ENCODE results near the gene PRKCZ. TPM values are rescaled to one million over a fixed set of nuclear protein-coding genes. Genes with fewer than 3 reads are reported as not detected.
A peak's percentile ranks its signal among the peaks of the same experiment; 100 is the strongest.

PRKCZ gene
- total RNA-seq, 1 donor from 2014 or later = 35.2 TPM

DNA sequence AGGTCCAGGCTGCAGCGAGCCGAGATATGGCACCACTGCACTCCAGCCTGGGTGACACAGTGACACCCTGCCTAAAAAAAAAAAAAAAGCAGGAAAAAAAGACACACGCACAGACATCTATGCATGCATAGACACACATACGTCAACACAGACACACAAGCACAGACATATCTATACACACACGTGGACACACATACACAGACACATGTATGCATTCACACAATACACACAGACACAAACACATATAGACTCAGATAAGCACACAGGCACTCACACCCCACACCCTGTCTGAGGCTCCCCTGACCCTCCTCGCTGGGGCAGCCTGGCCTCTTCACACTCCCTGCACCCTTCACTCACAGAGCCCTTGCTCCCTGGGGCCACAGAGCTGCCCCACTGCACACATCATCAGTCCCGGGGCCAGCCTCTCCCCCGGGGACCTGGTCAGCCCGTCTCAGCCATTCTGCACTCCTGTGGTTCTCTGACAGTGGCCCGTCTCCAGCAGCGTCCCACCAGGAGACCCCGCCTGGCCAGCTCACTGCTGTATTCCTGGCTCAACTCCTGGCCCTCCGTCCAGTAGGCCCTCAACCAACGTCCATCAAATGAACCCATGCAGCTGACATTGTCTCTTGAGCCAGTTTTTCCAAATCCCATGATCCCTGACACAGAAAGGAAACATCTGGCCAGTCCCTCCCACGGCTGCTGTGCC lies 4.6 kb upstream of the PRKCZ start:
- peak; percentile 69 for DNase-seq (ENCODE audit: low spot score)

GRCh38 chr1:2046174-2046917 lies 3.9 kb upstream of the PRKCZ start:
- DNase-seq (ENCODE audit: low spot score) = peak; percentile 21

- no peak for DNase-seq (ENCODE audit: low spot score)
These were observed 3.1 kb upstream of the PRKCZ start for GRCh38 chr1:2046953-2047748.

- DNase-seq (ENCODE audit: low spot score) = no peak
These were observed 2.2 kb upstream of the PRKCZ start for GRCh38 chr1:2047749-2048729.

GRCh38 chr1:2049225-2049717 lies 940 bp upstream of the PRKCZ start:
- no peak for DNase-seq (ENCODE audit: low spot score)

GRCh38 chr1:2050461-2050792 lies 216 bp downstream of the PRKCZ start:
- DNase-seq (ENCODE audit: low spot score) = no peak

DNA sequence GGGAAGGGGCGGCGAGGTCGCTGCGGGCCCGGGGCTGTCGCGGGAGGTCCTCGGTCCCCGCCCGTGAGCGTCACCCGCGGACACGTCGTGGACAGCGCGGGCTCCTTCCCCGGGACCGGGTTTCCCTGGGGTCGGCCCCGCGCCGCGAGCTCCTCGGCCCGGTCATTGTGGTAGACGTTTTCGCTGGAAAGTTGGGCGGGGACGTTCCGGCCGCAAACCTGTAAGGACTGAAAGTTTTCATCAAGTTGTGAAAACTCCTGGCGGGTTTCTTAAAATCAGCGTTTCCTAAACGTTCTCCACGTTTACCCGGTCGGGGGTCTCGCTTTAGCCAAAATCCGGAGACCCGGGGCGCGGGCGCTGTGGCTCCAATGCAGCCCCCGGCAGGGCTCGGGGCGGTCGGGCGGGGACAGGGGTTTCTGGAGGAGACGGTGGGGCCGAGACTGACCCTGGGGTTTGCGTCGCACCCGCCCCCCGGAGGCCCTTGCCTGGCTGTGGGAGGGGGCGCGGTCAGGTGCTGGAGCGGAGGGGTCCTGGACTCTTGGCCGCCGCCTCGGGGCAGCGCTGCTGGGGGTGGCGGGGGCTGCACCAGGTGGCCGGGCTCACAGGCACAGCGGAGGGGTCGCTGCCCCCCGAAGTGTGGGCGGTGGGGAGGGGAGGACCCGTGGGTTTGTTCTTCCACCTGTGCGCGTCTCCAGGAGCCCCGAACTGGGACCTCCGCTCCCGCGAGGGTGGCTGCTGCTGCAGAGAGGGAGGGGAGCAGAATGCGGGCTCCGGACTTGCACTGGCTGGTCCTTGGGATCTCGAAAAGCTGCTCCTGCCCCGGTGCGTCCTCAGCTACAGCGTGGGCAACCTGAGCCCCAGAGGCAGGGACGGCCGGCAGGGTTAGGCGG lies 827 bp downstream of the PRKCZ start:
- DNase-seq (ENCODE audit: low spot score) = no peak

DNA sequence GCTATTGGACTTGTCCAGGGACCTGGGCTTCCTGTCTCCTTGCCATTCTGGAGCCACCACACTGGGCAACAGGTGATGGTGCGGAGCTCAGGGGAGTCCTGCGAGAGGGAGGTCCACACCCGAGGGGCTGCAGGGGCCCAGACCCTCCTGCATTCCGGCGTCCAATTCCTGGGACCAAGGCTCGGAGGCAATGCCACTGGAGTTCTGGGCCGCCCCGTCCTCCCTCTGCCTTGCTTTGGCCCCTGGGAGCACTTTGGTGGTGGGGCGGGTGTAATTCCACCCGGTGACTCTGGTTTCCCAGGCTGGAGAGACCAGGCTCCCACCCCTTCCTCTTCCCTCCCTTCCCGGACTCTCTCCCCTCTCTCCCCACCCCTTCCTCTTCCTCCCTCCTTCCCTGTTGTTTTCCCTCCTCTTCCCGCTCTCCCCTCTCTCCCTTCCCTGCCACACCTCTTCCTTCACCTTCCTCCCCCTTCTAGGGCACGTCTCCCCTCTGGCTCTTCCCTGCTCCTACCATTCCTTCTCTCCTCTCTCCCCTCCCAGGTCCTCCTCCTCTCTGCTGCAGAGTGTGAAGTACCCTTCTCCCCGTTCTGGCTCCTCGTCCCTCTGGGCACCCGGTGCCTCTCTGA lies 2.0 kb downstream of the PRKCZ start:
- DNase-seq (ENCODE audit: low spot score) = no peak

DNA sequence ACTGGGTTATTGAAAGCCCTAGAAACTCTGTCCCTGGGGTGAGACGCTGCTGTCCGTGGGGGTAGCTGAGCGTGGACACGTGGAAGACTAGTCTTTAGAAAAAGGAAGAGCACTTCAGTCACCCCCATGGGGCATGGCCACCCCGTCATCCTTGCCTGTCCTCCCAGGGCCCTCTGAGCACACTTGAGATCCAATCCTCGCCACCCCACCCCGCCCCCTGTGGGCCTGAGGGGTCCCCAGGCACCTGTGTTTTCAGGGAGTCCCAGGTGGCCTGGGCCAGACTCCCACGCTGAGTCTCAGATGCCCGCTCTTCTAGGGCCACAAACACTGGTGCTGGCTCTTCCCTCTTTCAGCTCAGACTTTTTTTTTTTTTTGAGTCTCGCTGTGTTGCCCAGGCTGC lies 2.5 kb downstream of the PRKCZ start:
- no peak for DNase-seq (ENCODE audit: low spot score)

- DNase-seq (ENCODE audit: low spot score) = no peak
These were observed 3.0 kb downstream of the PRKCZ start for GRCh38 chr1:2053217-2053616.

DNA sequence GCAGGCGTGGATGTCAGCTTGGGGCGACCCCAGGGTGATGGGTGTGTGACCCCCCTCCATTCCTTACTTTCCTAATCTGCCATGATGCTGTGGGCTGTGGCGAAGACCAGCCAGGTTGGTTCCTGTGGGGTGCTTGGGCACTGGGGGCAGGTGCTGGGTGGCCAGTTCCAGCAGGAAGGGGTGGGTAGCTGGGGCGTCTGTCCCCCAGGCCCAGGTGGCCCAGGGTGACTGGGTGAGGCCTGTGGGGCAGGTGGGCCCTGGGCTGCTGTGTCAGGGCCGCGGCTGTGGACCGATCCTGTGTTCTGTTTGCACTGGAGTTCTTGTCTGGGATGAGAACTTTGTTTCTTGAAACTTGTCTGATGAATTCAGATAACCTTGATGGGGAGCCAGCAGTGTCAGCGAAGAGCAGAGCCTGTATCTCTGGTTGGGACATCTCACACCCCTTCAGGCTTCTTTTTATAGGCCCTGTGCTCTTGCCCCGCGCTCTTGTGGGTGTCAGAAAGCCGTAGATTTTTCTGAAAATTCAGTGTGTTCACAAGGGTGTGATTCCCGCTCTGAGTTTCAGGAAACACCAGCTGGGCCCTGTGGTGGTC lies 3.7 kb downstream of the PRKCZ start:
- no peak for DNase-seq (ENCODE audit: low spot score)

DNA sequence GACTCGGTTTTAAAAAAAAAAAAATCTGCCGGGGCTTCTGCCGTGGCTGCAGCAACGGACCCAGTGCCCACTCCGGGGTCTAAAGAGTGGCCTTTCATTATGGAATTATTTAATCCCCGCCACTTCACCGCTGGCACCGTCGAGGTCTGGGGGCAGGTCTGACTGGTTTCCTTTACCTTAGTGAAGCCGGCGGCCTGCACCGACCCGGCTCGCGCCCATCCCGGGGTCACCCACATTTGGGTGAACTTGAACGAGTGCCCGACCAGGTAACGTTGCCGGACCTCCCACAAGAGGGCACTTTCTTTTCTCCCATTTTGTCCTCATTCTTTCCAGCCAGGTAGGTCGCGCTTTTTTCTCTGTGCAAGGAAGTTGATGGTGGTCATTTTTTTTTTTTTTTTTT lies 4.3 kb downstream of the PRKCZ start:
- no peak for DNase-seq (ENCODE audit: low spot score)

DNA sequence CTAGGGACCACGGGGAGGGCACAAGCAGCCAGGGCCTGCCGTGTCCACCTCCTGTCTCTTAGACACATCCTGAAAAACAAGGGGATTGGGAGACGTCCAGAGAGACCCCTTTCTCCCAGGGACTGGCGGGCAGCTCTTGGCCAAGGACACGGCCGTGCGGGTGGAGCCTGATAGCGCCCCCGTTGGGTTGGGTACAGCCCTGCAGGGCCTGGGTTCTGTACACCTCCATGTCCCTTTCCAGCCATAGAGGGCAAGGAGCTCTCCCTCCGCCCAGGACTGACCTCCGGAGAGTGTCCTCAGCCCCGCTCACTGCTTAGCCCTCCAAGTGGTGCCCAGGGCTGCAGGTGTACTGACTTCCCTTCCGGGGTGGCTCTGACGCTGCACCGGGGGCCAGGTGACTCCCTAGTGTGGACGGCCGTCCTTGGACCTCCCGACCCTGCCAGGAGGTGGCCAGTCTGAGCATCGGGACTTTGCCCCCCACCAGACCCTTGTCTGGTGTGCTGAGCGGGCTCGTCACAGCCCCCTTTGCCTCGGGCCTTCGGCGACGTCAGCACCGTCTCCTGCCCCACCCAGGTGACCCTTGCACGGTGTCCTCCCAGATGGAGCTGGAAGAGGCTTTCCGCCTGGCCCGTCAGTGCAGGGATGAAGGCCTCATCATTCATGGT lies 5.8 kb downstream of the PRKCZ start:
- DNase-seq (ENCODE audit: low spot score) = no peak

DNA sequence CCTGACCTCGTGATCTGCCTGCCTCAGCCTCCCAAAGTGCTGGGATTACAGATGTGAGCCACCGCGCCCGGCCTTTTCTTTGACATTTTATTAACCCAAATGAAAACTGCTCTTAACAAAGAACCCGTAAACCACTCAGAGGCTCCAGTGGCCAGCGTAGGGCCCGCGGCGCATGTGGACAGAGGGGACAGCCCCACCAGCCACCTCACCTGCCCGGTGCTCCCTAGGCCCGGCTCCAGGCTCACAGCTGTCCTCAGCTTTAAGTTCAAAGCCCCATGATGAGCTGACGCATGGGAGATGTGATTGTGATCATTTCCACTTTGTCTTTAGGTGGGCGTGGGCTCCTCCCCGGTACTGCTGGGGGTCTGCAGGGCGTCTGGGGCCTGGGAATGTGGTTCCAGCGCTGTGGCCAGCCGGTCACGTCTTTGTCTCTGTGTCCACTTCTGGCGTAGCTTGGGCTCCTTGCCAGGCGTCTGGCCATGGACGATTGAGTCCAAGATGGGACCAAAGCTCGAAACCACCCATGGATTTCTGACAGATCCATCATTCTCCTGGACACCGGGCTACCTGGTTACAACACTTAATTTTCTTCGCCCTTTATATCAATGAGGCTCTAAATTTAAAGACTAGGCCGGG lies 6.9 kb downstream of the PRKCZ start:
- no peak for DNase-seq (ENCODE audit: low spot score)

DNA sequence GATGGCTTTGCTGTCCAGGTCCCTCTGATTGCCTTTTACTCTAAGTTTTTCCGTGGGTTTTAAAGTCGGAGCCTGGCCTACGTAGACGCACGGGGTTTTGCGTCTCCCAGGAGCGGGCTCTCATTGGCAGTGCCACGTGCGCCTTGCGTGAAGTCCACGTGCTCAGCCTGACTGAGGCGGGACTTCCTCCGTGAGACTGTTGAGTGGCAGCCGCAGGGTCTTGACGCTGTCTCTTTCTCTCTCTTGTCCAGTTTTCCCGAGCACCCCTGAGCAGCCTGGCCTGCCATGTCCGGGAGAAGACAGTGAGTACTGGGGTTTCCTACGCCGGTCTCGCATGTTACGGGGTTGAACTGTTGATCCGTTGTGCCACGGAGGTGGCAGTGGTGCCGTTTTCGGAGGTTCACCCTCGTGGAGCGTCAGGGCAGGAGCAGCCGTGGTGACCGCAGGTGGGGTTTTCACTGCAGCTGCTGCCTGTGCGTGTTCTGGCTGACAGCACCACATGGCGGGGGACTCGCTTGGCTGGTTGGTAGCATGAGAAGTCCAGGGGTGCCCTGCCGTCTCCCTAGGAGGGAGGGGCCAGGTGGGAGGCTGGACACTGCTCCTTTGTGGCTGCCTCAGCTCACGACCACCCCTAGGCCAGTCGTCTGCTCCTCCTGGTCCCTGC lies 9.2 kb downstream of the PRKCZ start:
- DNase-seq (ENCODE audit: low spot score) = no peak

- no peak for DNase-seq (ENCODE audit: low spot score)
These were observed 9.9 kb downstream of the PRKCZ start for GRCh38 chr1:2060072-2060471.

DNA sequence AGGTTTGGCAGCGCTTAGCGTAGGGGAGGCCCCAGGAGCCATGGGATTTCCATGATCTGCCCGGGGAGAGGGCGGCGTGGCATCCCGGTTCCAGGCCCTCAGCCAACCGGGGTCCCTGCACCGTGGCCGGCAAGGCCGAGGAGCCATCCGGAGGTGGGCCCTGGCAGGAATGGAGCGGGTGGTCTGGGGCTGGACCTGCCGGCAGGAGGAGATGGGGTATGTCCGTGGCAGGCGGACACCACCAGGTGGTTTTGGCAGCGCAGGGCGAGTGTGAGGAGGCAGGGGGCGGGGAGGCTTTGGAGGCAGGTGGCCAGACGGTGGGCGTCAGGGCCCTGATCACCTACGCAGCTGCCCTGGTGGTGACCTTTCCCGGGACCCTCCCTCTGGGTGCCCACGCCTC lies 10.3 kb downstream of the PRKCZ start:
- DNase-seq (ENCODE audit: low spot score) = no peak

Data from umbilical cord (tissue), 2 donors.